Measurements from ENCODE around the gene INPP5A.

- TF ChIP-seq EZH2 (IDR thresholded peaks at IDR 0.05) (no peak), CTCF (IDR thresholded peaks at IDR 0.05) (no peak), EZH2phosphoT487 (IDR thresholded peaks at IDR 0.05) (no peak)
Measured at GRCh38 chr10:132817701-132818211, 280.2 kb downstream of the INPP5A start.
